Cardiac muscle cell (in vitro differentiated cells and primary cell): ENCODE data around the gene PRR33. TPM values are rescaled to one million over a fixed set of nuclear protein-coding genes. Genes with fewer than 3 reads are reported as not detected.

Source experiments
- DNase-seq, 2 donors: peaks; one replicate each; pipeline versions ENCODE4 v3.0.0 to v3.0.0-alpha.2; 2010 to 2017; ENCODE audit warnings: low read depth in 1 of 2, low spot score in 1 of 2
- H3K27ac ChIP-seq: fragments of 200-600 bp; sonication (generic); 2 replicates; pipeline ENCODE4 v1.5.1; 2016
- H3K27me3 ChIP-seq: fragments of 200-600 bp; sonication (generic); 2 replicates; pipeline ENCODE4 v1.6.0; 2016; ENCODE audit warnings: control low read depth
- H3K36me3 ChIP-seq: fragments of 200-600 bp; sonication (generic); 2 replicates; pipeline ENCODE4 v1.5.1; 2016; ENCODE audit warnings: control low read depth
- H3K4me1 ChIP-seq: fragments of 200-600 bp; sonication (generic); 2 replicates; pipeline ENCODE4 v1.8.1; 2017; ENCODE audit warnings: low read depth, mild to moderate bottlenecking, mixed run types
- H3K4me3 ChIP-seq: fragments of 200-600 bp; sonication (generic); 2 replicates; pipeline ENCODE4 v1.5.1; 2016; ENCODE audit warnings: mild to moderate bottlenecking
- H3K9me3 ChIP-seq: fragments of 200-600 bp; sonication (generic); 2 replicates; pipeline ENCODE4 v1.5.1; 2017; ENCODE audit warnings: low read depth, mild to moderate bottlenecking, control low read depth
- CTCF ChIP-seq: IDR thresholded peaks from 2 replicates; pipeline ENCODE4 v1.5.1; 2012; ENCODE audit warnings: low read depth, mild to moderate bottlenecking, low read length
- polyA plus RNA-seq: library from polyadenylated mRNA; unstranded; fragments of >200 nt; fragmentation: Nextera tagmentation; extraction: Ambion mirVana; gene quantifications from 2 replicates; pipeline ENCODE4 v1.2.1, GENCODE V29; 2016
- total RNA-seq: library from RNA; depleted of rRNA; stranded (reverse); fragments of >200 nt; gene quantifications from 2 replicates; pipeline ENCODE4 v1.2.3, GENCODE V29; 2016

The PRR33 gene
- total and polyA plus RNA-seq, 2 experiments from 2014 or later = not detected

- DNase-seq = no peak
Measured at GRCh38 chr11:1936781-1937615, 45.3 kb upstream of the PRR33 start.

GRCh38 chr11:1936072-1936780 is 44.5 kb upstream of the PRR33 start:
- Histone ChIP-seq H3K9me3 (no peaks in the 10 kb centered on the region), H3K4me3 (no peak overlapping the region), H3K27me3 (no peaks in the 10 kb centered on the region), H3K4me1 (no peaks in the 10 kb centered on the region), H3K27ac (no peak overlapping the region), H3K36me3 (no peaks in the 10 kb centered on the region)
- no peak for DNase-seq
- TF ChIP-seq CTCF = no peak

More at GRCh38 chr11:1936781-1937615, 45.3 kb upstream of the PRR33 start:
- Histone ChIP-seq H3K27me3 (no peaks in the 10 kb centered on the region), H3K27ac (no peak overlapping the region), H3K4me3 (no peak overlapping the region), H3K4me1 (no peaks in the 10 kb centered on the region), H3K36me3 (no peaks in the 10 kb centered on the region), H3K9me3 (no peaks in the 10 kb centered on the region)
- TF ChIP-seq CTCF = no peak

GRCh38 chr11:1935156-1936071 is 43.7 kb upstream of the PRR33 start:
- Histone ChIP-seq H3K36me3 (no peaks in the 10 kb centered on the region), H3K4me1 (peaks cover 6% of the 10 kb centered on the region), H3K27me3 (no peaks in the 10 kb centered on the region), H3K27ac (no peak overlapping the region), H3K4me3 (no peak overlapping the region), H3K9me3 (no peaks in the 10 kb centered on the region)
- no peak for TF ChIP-seq CTCF
- DNase-seq = no peak

GRCh38 chr11:1934335-1935155 is 42.9 kb upstream of the PRR33 start:
- no peaks in the 10 kb centered on the region for H3K27me3 ChIP-seq
- no peak for DNase-seq
- no peak for TF ChIP-seq CTCF
- H3K4me1 ChIP-seq = peaks cover 9% of the 10 kb centered on the region
- H3K36me3 ChIP-seq = no peaks in the 10 kb centered on the region
- H3K4me3 ChIP-seq = no peak overlapping the region
- no peaks in the 10 kb centered on the region for H3K9me3 ChIP-seq
- no peak overlapping the region for H3K27ac ChIP-seq
